ENCODE measurements around the gene SEMA3C.

DNA sequence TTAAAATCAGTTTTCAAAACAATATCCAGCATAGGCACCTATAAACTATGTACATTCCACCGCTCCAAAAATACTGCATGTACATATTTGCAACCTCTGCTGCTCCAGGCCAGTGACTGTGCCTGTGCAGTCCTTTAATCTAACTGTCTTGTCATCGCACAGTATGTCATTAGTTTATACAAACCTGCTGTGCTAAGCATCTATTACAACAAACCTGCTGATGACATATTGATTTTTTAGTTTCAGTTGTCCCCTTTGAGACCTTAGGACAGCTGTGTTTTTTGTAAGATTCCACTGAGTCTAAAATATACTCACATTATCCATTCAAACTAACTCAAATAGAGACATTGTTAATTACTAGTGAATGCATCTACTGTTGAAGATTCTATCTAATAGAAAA lies 33.1 kb downstream of the SEMA3C start:
- TF ChIP-seq, protein P1, sequence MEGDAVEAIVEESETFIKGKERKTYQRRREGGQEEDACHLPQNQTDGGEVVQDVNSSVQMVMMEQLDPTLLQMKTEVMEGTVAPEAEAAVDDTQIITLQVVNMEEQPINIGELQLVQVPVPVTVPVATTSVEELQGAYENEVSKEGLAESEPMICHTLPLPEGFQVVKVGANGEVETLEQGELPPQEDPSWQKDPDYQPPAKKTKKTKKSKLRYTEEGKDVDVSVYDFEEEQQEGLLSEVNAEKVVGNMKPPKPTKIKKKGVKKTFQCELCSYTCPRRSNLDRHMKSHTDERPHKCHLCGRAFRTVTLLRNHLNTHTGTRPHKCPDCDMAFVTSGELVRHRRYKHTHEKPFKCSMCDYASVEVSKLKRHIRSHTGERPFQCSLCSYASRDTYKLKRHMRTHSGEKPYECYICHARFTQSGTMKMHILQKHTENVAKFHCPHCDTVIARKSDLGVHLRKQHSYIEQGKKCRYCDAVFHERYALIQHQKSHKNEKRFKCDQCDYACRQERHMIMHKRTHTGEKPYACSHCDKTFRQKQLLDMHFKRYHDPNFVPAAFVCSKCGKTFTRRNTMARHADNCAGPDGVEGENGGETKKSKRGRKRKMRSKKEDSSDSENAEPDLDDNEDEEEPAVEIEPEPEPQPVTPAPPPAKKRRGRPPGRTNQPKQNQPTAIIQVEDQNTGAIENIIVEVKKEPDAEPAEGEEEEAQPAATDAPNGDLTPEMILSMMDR (IDR thresholded peaks at IDR 0.05; ENCODE audit: insufficient read depth, low read length) = no peak
- TF ChIP-seq, protein P2, sequence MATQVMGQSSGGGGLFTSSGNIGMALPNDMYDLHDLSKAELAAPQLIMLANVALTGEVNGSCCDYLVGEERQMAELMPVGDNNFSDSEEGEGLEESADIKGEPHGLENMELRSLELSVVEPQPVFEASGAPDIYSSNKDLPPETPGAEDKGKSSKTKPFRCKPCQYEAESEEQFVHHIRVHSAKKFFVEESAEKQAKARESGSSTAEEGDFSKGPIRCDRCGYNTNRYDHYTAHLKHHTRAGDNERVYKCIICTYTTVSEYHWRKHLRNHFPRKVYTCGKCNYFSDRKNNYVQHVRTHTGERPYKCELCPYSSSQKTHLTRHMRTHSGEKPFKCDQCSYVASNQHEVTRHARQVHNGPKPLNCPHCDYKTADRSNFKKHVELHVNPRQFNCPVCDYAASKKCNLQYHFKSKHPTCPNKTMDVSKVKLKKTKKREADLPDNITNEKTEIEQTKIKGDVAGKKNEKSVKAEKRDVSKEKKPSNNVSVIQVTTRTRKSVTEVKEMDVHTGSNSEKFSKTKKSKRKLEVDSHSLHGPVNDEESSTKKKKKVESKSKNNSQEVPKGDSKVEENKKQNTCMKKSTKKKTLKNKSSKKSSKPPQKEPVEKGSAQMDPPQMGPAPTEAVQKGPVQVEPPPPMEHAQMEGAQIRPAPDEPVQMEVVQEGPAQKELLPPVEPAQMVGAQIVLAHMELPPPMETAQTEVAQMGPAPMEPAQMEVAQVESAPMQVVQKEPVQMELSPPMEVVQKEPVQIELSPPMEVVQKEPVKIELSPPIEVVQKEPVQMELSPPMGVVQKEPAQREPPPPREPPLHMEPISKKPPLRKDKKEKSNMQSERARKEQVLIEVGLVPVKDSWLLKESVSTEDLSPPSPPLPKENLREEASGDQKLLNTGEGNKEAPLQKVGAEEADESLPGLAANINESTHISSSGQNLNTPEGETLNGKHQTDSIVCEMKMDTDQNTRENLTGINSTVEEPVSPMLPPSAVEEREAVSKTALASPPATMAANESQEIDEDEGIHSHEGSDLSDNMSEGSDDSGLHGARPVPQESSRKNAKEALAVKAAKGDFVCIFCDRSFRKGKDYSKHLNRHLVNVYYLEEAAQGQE (IDR thresholded peaks at IDR 0.05; ENCODE audit: insufficient replicate concordance, low read depth) = no peak
- TF ChIP-seq POLR2AphosphoS5 (IDR thresholded peaks at IDR 0.05; ENCODE audit: low read depth) (no peak), GABPA (IDR thresholded peaks at IDR 0.05; ENCODE audit: low read depth) (no peak)
